Stomach (tissue), 4 donors: Measurements from ENCODE around the gene TMED3.

Experiments used
- CTCF ChIP-seq, 7 experiments: fragments of 450-650 bp in 4 of 7; fragments of 200-600 bp in 3 of 7; sonication (generic) in 3 of 7; IDR thresholded peaks; one replicate each; pipeline ENCODE4 v1.5.1; 2016 to 2019; ENCODE audit warnings: antibody characterized with exemption in 7 of 7, control low read depth in 2 of 7, mild to moderate bottlenecking in 1 of 7
- EP300 ChIP-seq: sonication (generic); formaldehyde crosslinking; IDR thresholded peaks from one replicate; pipeline ENCODE4 v1.6.1; 2017; ENCODE audit warnings: antibody characterized with exemption
- POLR2AphosphoS5 ChIP-seq, 3 donors: sonication (generic); formaldehyde crosslinking; IDR thresholded peaks; one replicate each; pipeline ENCODE4 v1.6.1; 2016; ENCODE audit warnings: antibody characterized with exemption in 3 of 3

- TF ChIP-seq EP300 (no peak), CTCF (IDR thresholded peaks at IDR 0.05) (no peak), POLR2AphosphoS5 (IDR thresholded peaks at IDR 0.05) (no peak)
Observed at GRCh38 chr15:79316864-79317263, 6.0 kb downstream of the TMED3 start.
